Fibroblast of lung (primary cell): ENCODE results near the gene TTC39B. TPM values are rescaled to one million over a fixed set of nuclear protein-coding genes. Genes with fewer than 3 reads are reported as not detected.
A peak's percentile ranks its signal among the peaks of the same experiment; 100 is the strongest.

Source experiments
- DNase-seq, 2 donors: peaks; one replicate each; pipeline versions ENCODE4 v3.0.0 to v3.0.0-alpha.2; 2010; ENCODE audit warnings: low read depth in 2 of 2
- H2AFZ ChIP-seq: 2 replicates; pipeline ENCODE4 v1.5.1; 2012; ENCODE audit warnings: low read length, control low read depth, inconsistent platforms
- H3K27ac ChIP-seq: 2 replicates; pipeline ENCODE4 v1.5.1; 2011; ENCODE audit warnings: low read length, control low read depth; ENCODE audit not compliant: insufficient read depth
- H3K27me3 ChIP-seq: 2 replicates; pipeline ENCODE4 v1.5.1; 2011; ENCODE audit warnings: mild to moderate bottlenecking, low read length; ENCODE audit not compliant: control insufficient read depth, insufficient read depth
- H3K36me3 ChIP-seq: 2 replicates; pipeline ENCODE4 v1.5.1; 2011; ENCODE audit warnings: low read length; ENCODE audit not compliant: control insufficient read depth, insufficient read depth
- H3K4me1 ChIP-seq: 2 replicates; pipeline ENCODE4 v1.5.1; 2011; ENCODE audit warnings: low read length; ENCODE audit not compliant: control insufficient read depth, insufficient read depth; ENCODE audit errors: extremely low read depth
- H3K4me2 ChIP-seq: 2 replicates; pipeline ENCODE4 v1.5.1; 2011; ENCODE audit warnings: low read length, control low read depth; ENCODE audit not compliant: insufficient read depth; ENCODE audit errors: extremely low read depth
- H3K4me3 ChIP-seq, 4 experiments: fragments of 200-600 bp in 1 of 4; sonication (generic) in 1 of 4; replicated peaks in 1 of 4; 2 replicates each; pipeline ENCODE4 v1.5.1; 2011 to 2016; ENCODE audit warnings: low read length in 4 of 4, low read depth in 3 of 4, mild to moderate bottlenecking in 3 of 4, control low read depth in 2 of 4, inconsistent platforms in 1 of 4, mixed read lengths in 1 of 4; ENCODE audit not compliant: insufficient read depth in 1 of 4; ENCODE audit errors: control extremely low read depth in 1 of 4
- H3K79me2 ChIP-seq: 2 replicates; pipeline ENCODE4 v1.5.1; 2012; ENCODE audit warnings: mild to moderate bottlenecking, low read length, inconsistent platforms; ENCODE audit not compliant: control insufficient read depth, insufficient read depth
- H3K9ac ChIP-seq: 2 replicates; pipeline ENCODE4 v1.5.1; 2011; ENCODE audit warnings: mild to moderate bottlenecking, low read length, control low read depth; ENCODE audit not compliant: insufficient read depth
- H3K9me3 ChIP-seq: 2 replicates; pipeline ENCODE4 v1.5.1; 2012; ENCODE audit warnings: low read depth, low read length; ENCODE audit not compliant: control insufficient read depth, insufficient read depth
- H4K20me1 ChIP-seq: 2 replicates; pipeline ENCODE4 v1.5.1; 2011; ENCODE audit warnings: low read length; ENCODE audit not compliant: control insufficient read depth, insufficient read depth; ENCODE audit errors: extremely low read depth
- CTCF ChIP-seq, 2 donors: IDR thresholded peaks in 1 of 2; conservative IDR thresholded peaks in 1 of 2; 1 replicate in 1 of 2; 2 replicates in 1 of 2; pipeline ENCODE4 v1.5.1; 2011 to 2012; ENCODE audit warnings: low read length in 2 of 2, control low read depth in 1 of 2, inconsistent platforms in 1 of 2, low read depth in 1 of 2, mild to moderate bottlenecking in 1 of 2
- EZH2 ChIP-seq: IDR thresholded peaks from 2 replicates; pipeline ENCODE4 v1.5.1; 2012; ENCODE audit warnings: low read length, control low read depth, mild to moderate bottlenecking; ENCODE audit errors: missing control alignments
- polyA plus RNA-seq, 2 donors: library from polyadenylated mRNA; depleted of rRNA in 1 of 2; stranded (reverse) in 1 of 2; unstranded in 1 of 2; fragments of >200 nt; gene quantifications; 2 replicates each; pipeline ENCODE4 v1.2.1, GENCODE V29; 2011 to 2012; ENCODE audit warnings: missing spikeins in 1 of 2
- total RNA-seq: library from RNA; depleted of rRNA; stranded (reverse); fragments of >200 nt; gene quantifications from 2 replicates; pipeline ENCODE4 v1.2.1, GENCODE V29; 2014

Gene TTC39B
- total and polyA plus RNA-seq, 2 donors (not counting 1 experiment from before 2014, with no cell fraction given) = 6.2 to 16.8 TPM

GRCh38 chr9:15153961-15154360, 153.1 kb downstream of the TTC39B start:
- Histone ChIP-seq H3K79me2 (no peaks in the 10 kb centered on the region), H4K20me1 (no peaks in the 10 kb centered on the region), H3K9me3 (no peaks in the 10 kb centered on the region), H3K4me1 (no peaks in the 10 kb centered on the region), H3K9ac (no peak overlapping the region), H3K27me3 (peaks cover 4% of the 10 kb centered on the region), H3K4me3 (no peak overlapping the region), H2AFZ (no peak overlapping the region), H3K27ac (no peak overlapping the region), H3K4me2 (no peak overlapping the region), H3K36me3 (no peaks in the 10 kb centered on the region)
- DNase-seq = no peak
- no peak for TF ChIP-seq EZH2
- no peak for TF ChIP-seq CTCF (conservative IDR thresholded peaks at IDR 0.05 in 1 of 2, IDR thresholded peaks at IDR 0.05 in 1 of 2; ENCODE audit: low read depth in 1 of 2, low read length in 2 of 2)

GRCh38 chr9:15150939-15151338, 156.1 kb downstream of the TTC39B start:
- DNase-seq = no peak
- Histone ChIP-seq H3K9ac (no peak overlapping the region), H2AFZ (no peak overlapping the region), H3K4me3 (no peak overlapping the region), H3K9me3 (no peaks in the 10 kb centered on the region), H3K27me3 (peaks cover 4% of the 10 kb centered on the region), H4K20me1 (no peaks in the 10 kb centered on the region), H3K79me2 (no peaks in the 10 kb centered on the region), H3K4me2 (no peak overlapping the region), H3K4me1 (no peaks in the 10 kb centered on the region), H3K36me3 (no peaks in the 10 kb centered on the region), H3K27ac (no peak overlapping the region)
- no peak for TF ChIP-seq EZH2
- no peak for TF ChIP-seq CTCF (conservative IDR thresholded peaks at IDR 0.05 in 1 of 2, IDR thresholded peaks at IDR 0.05 in 1 of 2; ENCODE audit: low read depth in 1 of 2, low read length in 2 of 2)

GRCh38 chr9:15149450-15149849, 157.6 kb downstream of the TTC39B start:
- Histone ChIP-seq H2AFZ (no peak overlapping the region), H4K20me1 (no peaks in the 10 kb centered on the region), H3K9ac (no peak overlapping the region), H3K9me3 (no peaks in the 10 kb centered on the region), H3K27ac (no peak overlapping the region), H3K36me3 (no peaks in the 10 kb centered on the region), H3K4me2 (no peak overlapping the region), H3K27me3 (peaks cover 4% of the 10 kb centered on the region), H3K79me2 (no peaks in the 10 kb centered on the region), H3K4me3 (no peak overlapping the region), H3K4me1 (no peaks in the 10 kb centered on the region)
- TF ChIP-seq CTCF (conservative IDR thresholded peaks at IDR 0.05 in 1 of 2, IDR thresholded peaks at IDR 0.05 in 1 of 2; ENCODE audit: low read depth in 1 of 2, low read length in 2 of 2) (no peak), EZH2 (no peak)
- peak in 1 of 2 donors; percentile 34 for DNase-seq
